NCI-H187 treated with DMSO at 0.1 percent for 48 hours (cell line): Measurements from ENCODE around the gene LRWD1.
"Not testable (repeated sequence)": the region's sequence is repeated elsewhere in the genome, so short reads cannot be mapped to it uniquely, and the experiment has no call there.

Source experiments
- DNase-seq: peaks from one replicate; lab custom pipeline; 2025; lab: John Stamatoyannopoulos, UW

The LRWD1 gene

DNA sequence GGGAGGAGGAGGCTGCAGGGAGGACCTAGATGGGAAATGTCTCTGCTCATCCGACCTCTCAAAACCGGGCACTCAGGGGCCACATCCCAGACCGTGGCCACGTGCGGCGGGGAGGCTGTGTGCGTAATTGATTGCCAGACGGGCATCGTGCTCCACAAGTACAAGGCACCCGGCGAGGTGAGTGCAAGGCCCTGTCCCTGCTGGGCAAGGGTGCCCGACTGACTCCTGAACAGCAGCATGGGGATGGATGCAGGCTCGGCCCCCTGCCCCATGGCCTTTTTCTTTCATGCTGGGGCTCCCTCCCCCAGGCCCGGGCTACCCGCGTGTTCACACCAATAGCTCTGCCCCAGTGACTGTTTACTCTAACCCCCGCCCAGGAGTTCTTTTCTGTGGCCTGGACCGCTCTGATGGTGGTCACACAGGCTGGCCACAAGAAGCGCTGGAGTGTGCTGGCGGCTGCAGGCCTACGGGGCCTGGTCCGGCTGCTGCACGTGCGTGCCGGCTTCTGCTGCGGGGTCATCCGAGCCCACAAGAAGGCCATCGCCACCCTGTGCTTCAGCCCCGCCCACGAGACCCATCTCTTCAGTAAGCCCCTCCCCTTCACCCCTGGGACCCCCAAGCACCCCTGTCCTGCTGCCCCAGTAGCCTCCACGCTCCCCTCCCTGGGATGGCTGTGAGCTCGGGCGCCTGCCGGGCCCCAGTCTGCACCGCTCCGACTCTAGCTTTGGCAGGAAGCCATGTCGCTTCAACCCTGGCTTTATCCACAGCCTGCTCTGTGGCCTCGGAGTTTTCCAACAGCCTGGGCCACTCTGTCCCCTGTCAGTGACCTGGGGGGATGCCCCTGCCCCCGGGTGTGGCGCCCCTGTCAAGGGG, 3.9 kb downstream of the LRWD1 start:
- DNase-seq, result no peak

DNA sequence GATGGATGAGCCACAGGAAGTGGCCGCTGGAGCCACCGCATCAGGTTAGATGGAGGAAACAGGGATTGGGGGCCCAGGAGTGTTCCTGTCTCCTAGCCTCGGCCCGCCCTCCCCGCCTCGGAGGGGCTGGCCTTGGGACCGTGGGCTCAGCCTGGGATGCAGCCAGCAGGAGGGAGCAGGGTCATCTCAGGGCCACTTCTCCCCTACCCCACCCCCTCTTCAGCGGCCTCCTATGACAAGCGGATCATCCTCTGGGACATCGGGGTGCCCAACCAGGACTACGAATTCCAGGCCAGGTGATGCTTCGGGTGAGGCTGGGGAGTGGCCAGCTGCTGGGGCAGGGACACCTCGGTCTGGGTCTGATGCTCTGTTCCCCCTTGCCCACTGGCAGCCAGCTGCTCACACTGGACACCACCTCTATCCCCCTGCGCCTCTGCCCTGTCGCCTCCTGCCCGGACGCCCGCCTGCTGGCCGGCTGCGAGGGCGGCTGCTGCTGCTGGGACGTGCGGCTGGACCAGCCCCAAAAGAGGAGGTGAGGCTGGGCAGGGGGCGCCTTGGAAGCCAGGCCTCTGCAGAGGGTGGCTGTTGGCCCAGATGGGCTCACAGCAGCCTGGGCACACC, 4.7 kb downstream of the LRWD1 start:
- no peak for DNase-seq

DNA sequence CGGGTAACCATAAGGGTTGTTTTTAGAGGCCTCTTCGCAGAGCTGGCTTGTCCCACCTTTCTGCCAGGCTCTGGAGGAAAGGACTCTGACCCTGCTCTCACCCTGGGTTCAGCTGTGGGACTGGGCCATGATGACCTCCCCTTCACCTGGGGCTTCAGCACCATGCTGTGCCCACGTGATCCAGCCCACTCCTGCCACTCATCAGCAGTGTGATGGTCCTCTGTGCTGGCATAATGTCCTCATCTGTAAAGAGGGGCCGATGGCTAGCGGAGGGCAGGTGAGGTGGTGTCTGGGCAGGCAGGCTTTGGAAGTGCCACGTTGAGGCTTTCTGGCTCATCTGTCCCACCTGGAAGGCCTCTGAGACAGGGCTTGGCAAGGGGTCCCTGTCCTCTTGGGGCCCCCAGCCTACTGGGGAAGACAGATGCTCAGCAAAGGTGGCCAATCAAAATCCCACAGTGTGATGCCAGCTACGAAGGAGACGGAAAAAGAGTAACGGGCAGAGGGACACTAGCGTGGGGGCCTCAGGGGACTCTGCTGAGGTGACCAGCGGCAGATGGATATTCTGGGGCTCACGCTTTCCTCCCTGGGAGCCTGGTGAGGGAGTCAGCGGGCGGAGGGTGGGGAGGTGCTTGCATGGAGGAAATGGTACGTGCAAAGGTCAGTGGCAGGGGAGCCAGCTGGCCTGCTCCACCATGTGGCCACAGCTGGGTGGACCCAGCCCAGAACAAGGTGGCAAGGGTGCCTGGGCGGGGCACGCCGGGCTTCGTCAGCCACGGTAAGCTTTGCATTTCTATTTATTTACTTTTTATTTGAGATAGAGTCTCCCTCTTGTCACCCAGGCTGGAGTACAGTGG, 5.4 kb downstream of the LRWD1 start:
- no peak for DNase-seq

DNA sequence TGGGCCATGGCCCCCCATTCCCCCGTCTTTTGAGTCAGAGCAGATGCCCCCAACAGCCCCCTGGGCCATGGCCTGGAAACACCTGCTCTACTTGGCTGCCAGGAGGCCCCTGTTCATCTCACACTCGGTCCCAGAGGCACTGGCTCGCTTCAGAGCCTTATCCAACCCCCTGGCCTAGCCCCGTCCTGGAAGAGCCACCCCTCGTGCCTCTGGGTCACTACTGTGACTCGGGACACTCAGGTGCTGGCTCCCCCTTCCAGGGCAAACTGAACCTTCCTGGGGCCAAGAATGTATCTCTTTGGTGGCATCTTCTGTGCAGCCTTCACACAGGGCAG, 7.0 kb downstream of the LRWD1 start:
- DNase-seq, result no peak

DNA sequence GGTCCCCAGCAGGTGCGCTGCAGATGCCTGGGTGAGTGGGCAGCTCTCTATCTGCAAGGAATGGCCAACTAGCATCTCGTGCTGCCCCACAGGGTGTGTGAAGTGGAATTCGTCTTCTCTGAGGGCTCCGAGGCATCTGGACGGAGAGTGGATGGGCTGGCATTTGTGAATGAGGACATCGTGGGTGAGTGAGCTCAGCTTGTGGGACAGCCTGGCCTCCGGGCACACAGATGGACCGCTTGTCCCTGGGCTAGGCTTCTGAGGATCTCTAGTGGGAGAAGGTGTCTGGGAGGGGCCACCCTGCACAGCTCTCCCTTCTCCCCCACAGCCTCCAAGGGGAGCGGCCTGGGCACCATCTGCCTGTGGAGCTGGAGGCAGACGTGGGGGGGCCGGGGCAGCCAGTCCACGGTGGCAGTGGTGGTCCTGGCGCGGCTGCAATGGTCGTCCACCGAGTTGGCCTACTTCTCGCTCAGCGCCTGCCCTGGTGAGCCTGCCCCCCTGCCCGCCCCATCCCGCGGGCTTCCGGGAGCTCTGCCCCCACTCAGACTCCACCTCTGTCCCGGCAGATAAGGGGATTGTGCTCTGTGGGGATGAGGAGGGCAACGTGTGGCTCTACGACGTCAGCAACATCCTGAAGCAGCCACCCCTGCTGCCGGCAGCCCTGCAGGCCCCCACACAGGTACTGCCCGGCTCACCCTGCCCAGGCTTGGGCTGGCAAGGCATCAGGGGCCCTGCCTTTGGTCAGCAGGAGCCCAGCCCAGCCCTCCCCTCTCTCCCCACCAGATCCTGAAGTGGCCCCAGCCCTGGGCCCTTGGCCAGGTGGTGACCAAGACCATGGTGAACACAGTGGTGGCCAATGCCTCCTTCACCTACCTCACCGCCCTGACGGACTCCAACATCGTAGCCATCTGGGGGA, 7.6 kb downstream of the LRWD1 start:
- DNase-seq, result no peak

DNA sequence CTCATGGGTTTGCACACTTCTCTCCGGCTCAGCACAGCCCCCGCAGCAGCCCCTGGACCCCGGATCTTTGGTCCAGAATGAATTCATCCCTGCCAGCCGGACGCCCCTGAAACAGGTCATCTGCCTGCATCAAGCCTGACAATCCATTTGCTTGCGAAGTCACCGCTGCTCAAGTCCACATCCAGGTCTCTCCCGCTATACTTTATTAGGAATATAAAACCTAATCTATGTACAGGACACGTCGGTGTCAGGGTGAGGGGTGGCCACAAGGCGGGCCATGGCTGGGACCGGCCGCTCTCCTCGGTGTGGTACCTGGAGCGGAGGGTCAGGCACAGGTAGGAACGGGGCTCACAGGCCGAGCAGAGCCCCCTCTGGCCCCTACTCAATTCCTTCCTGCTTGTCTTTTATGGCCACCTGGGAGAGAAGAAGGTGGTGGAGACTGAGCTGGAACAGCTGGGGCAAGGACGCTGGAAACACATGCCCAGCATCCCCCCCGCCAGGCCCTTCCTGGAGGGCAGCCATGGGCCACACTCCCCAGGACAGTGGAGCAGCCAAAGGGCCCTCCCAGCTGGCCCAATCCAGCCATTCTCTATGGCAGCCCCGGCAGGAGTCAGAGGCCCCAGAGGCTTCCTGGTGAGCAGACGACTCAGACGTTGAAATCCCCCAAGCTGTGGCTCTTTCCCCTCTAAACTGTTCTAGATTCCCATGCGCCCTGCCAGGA, 8.6 kb downstream of the LRWD1 start:
- no peak for DNase-seq

DNA sequence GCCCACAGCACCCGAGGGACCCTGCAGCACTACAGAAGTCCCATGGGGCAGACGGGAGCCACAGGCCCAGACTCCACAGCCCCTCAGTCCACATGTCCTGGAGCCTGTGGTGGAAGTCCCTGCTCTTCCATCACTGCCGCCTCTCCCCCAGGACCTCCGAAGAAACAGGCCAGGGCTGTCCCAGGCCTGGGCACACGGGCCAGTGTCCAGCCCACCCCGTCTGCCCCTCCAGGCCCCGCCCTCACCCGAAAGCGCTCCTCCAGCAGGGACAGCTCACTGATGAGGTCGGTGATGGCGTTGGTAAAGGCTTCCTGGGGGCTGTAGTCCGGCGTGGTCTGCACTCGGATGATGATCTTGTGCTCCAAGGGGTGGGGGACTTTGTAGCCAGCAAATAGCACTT, 9.3 kb downstream of the LRWD1 start:
- DNase-seq, result not testable (repeated sequence)

DNA sequence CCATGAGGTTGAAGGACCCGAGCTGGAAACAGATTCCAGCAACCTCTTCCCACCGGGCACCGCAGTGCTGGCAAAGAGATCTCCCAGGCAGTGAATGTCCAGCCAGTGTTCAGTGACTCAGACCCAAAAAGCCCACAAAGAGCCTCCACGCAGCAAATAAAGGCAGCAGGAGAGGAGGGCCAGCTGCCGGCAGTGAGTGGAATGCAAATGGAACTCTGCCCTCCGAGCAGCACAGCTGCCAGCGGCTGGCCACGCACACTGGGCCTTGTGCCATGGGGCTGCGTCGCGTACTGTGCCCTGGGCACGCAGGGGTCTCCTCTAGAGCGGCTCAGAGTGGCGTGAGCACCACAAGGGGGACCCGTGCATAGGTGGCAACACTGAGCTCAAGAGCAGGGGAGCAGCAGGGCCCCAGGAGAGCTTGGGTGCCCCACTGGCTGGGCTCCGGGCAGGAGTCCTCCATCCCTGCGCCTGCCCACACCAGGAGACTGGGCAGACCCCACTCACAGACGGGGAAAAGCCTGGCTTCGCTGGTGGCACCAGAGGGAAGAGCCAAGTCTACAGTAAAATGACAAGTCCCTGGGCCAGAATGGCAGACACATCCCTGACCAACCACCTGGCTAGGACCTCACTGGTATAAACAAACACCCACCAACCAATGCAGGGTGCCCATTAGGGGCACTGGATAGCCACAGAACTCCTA, 10.1 kb downstream of the LRWD1 start:
- not testable (repeated sequence) for DNase-seq

DNA sequence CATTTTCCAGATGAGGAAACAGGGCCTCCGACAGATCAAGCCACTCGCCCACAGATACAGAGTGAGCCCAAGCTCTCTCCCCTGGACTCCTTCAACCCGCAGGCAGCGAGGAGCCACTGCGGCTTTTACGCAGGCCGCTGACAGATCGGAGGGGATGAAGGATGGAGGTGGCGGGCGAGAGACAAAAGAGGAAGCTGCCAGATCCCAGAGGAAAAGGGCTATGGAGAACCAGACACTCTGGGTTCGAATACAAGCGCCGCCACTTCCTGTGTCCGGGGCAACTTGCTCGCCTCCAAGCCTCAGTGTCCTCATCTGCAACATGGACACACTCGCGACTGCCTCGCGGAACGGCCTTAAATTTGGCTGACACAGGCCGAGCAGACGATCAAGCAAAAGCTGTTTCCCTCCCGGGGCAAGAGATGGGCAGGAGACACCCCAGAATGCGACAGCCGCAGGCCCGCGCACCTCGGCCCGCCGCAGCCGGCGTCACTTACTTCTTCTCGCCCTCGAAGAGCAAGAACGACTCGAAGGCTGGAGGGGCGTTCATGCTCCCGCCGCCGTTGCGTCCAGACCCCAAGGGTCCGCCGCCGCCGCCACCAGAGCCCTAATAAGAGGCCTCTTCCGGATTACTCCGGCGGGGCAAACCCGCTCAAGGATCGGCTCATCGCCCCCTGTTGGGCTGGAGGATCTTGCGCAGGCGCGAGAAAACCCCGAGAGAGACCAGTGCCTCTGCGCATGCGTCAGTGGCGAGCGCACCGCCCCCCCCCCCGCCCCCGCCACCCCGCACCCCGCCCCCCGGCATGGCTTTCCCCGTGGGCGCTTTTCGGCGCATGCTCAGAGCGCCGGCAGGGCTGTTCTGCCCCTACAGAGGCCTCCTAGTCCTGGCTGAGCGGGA, 13.8 kb downstream of the LRWD1 start, which contains the start of gene POLR2J:
POLR2J (minus strand) TSS at position 609 of the 895 bp plus-strand sequence; CDS start at position 547, 62 bp downstream.
- not testable (repeated sequence) for DNase-seq

DNA sequence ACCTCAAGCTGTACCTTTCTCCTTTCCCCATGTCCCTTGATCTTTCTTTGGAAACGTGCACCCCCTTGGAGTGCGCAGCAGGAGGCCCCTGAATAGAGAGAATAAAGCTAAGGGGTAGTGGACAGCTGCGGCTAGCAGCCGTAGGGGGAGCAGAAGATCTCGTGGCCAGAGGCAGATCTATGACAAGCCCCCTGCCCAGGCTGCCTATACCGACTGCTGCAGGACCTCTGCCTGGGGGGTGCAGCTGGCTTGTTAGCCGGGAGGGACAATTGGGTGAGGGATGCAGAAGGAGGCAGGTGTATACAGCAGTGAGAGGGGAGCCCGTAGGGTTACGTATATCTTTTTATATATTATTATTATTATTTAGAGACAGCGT, 14.4 kb downstream of the LRWD1 start:
- not testable (repeated sequence) for DNase-seq

DNA sequence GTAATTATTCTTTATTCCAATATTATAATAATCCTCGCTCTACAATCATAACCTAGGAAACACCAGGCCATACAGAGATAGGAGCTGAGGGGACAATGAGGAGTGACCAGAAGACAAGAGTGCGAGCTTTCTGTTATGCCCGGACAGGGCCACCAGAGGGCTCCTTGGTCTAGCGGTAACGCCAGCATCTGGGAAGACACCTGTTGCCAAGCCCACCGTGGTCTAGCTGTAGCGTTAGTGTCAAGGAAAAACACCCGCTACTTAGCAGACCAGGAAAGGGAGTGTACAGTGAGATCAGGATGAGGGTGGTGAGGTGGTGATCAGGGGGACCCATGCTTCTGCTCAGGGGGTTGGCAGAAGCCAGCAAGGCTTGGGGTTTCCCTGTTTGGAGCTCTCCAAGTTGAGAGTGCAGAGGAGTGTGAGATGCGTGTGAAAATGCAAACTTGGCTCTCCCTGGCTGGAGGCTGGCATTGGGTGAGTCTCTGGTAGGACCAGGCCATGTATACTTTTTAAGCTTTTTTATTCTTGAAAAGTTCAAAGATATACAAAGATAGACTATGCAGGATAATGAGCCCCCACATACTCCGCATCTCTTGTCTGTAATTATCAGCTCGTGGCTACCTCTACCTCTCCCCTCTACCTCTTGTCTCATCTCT, 15.3 kb downstream of the LRWD1 start:
- DNase-seq, result not testable (repeated sequence)

DNA sequence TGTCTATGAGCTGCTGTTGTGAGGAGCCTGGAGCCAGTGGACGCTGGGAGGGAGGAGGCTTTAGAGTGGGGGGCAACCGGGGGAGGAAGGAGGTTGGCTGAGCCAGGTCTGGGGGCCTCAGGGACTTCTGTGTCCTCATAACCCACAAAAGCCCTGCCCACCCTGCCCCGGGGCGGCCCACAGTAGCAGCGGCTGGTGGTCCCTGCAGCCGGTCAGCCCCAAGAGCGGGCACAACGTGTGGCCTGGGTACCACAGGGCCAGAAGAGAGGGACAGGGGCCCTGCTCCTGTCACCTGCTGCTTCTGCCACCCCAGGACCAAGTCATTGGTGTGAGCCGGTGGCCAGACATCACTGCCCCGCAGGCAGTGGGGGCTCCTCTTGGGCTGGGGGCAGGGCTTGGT, 17.2 kb downstream of the LRWD1 start:
- not testable (repeated sequence) for DNase-seq

DNA sequence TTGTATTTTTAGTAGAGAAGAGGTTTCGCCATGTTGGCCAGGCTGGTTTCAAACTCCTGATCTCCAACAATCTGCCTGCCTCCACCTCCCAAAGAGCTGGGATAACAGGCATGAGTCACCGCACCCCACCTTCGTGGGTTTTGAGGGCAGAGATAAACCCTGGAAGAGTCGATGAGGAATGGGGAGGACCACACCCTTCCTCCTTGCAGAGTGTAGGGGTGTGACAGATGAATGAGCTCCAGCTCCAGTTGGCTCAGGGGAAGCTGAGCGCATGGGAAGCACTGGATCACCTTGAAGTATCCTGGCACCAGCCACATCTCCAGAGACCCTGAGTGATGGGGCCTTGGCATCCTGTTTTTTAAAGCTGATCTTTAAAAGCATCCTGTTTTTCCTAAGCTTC, 19.5 kb downstream of the LRWD1 start:
- DNase-seq, result not testable (repeated sequence)

DNA sequence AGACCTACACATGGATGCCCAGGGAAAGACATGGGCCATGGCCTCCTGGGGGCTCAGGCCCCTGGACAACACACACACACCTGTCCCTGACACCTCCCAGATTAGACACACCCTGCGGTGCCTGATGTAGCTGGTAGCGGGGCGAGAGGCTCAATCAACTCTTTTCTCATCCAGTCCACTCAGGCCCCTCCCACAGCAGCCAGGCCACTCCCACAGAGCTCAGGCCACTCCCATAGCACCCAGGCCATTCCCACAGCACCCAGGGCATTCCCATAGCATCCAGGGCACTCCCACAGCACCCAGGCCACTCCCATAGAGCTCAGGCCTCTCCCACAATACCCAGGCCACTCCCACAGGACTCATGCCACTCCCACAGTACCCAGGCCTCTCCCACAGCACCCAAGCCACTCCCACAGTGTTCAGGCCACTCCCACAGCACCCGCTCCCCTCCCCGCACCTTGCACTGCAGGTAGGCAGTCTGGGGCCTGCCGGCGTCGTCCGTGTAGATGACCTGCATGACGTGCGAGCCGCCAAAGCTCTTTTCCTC, 25.8 kb downstream of the LRWD1 start:
- not testable (repeated sequence) for DNase-seq

DNA sequence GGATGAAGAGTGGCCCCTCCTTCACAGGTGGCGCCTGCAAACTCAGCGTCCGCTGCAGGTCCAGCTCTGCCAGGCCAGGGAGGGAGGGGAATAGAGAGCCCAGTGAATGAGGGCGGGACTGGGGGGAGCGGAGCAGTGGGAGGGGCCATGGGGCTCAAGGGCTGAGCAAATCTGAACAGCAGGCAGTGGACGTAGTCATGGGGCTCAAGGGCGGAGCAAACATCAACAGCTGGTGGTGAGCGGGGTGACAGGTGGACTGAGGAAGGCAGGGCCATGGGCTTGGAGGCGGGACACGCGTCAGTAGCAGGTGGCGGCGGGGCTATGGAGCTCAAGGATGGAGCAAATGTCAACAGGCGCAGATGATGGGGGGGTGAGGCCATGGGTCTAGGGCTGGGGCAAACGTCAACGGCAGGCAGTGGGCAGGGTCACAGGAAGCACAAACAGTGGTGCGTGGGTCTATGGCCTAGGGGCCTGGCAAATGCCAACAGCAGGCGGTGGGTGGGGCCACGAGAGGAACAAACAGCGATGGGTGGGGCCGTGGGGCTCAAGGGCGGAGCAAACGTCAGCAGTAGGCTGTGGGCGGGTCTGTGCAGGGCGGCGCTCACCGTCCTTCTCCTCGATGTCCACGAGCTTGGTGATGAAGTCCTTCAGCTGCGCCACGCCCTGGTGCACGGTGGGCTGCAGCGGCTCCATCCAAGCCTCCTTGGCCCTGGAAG, 28.6 kb downstream of the LRWD1 start:
- not testable (repeated sequence) for DNase-seq

DNA sequence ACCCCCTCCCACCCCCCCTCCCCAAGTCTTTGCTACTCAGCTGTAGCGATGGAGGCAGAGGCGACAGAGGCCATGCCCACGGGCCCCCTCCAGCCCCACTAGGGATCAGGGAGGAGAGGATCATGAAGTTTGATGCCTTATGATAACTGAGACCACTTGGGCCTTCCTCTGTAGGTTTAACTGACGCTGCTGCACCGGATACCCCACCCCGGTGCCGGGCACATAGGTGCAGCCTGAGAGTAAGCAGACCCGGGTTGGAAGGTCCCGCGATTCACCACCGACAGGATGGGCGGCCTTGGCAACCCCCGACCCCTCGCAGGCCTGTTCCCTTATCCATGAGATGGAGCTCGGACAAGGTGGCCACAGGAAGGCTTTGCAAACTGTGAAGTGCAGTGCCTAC, 29.2 kb downstream of the LRWD1 start:
- DNase-seq, result not testable (repeated sequence)

DNA sequence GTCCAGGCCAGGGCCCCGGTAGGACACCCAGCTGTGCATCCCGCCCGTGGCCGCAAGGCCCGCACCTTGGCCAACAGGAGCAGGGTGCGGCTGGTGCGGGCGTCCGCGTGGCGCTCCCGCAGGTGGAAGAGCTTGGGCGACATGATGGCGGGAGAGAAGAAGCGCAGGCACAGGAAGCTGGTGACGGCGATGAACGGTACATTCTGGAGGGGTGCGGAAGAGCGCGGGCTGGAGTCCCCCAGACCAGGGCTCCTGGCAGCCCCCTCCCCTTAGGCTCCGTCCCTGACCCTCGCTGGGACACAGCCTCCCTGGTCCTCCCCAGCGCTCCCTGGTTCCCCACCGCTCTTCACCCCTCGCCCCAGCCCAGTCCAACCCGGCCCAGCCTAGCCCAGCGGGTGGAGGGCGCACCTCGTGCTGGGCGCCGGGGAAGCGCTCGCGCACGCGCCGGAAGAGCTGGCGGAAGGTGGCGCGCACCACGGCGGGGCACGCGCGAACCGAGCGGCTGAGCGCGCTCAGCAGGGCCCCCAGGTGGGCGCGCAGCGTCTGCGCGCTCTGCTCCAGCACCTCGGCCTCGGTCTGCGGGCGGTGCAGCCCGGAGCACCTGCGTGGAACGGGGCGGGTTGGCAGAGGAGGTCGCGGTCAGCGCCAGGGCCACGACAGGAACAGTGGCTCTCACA, 29.8 kb downstream of the LRWD1 start:
- not testable (repeated sequence) for DNase-seq
